CD4-positive, alpha-beta T cell (primary cell): ENCODE results near the gene C12orf76. TPM values are rescaled to one million over a fixed set of nuclear protein-coding genes. Genes with fewer than 3 reads are reported as not detected.

Experiments used
- ATAC-seq: fragments of 200-7000 bp; cut with Tn5 transposase; one replicate; pipeline ENCODE4 v1.10.0; 2022; ENCODE audit warnings: mild to moderate bottlenecking; ENCODE audit not compliant: poor library complexity
- CTCF ChIA-PET: fragments of 350-600 bp; sonication (Branson Sonifier 250); formaldehyde crosslinking; loops from one replicate; lab custom pipeline; 2021; ENCODE audit warnings: antibody characterized with exemption, inconsistent platforms; lab: Charles Lee
- POLR2A ChIA-PET: fragments of 350-600 bp; sonication (Branson Sonifier 250); formaldehyde crosslinking; loops from one replicate; lab custom pipeline; 2021; ENCODE audit warnings: antibody characterized with exemption, inconsistent platforms; lab: Charles Lee
- DNase-seq, 14 experiments: peaks; one replicate each; pipeline ENCODE4 v3.0.0-alpha.2; 2013 to 2020; ENCODE audit warnings: mixed read lengths in 2 of 14
- H3K27ac ChIP-seq, 2 donors: one replicate each; pipeline versions ENCODE4 v1.5.1 to v1.7.0; 2013; ENCODE audit warnings: low read length in 2 of 2, low read depth in 1 of 2, mild to moderate bottlenecking in 1 of 2
- H3K27me3 ChIP-seq, 2 experiments: 1 replicate in 1 of 2; 2 replicates in 1 of 2; pipeline versions ENCODE4 v1.6.1 to v1.7.0; 2013; ENCODE audit warnings: low read length in 2 of 2, control low read depth in 1 of 2, mild to moderate bottlenecking in 1 of 2, moderate library complexity in 1 of 2; ENCODE audit not compliant: insufficient read depth in 2 of 2, control insufficient read depth in 1 of 2
- H3K36me3 ChIP-seq: one replicate; pipeline ENCODE4 v1.6.1; 2013; ENCODE audit warnings: low read length, control low read depth; ENCODE audit not compliant: insufficient read depth
- H3K4me1 ChIP-seq: one replicate; pipeline ENCODE4 v1.6.1; 2013; ENCODE audit warnings: low read length, control low read depth; ENCODE audit not compliant: insufficient read depth
- H3K4me3 ChIP-seq: one replicate; pipeline ENCODE4 v1.5.1; 2013; ENCODE audit warnings: mild to moderate bottlenecking, low read length, moderate library complexity
- H3K9me3 ChIP-seq, 2 experiments: 1 replicate in 1 of 2; 2 replicates in 1 of 2; pipeline versions ENCODE4 v1.6.1 to v1.7.0; 2013; ENCODE audit warnings: low read length in 2 of 2, mild to moderate bottlenecking in 2 of 2, control low read depth in 1 of 2, moderate library complexity in 1 of 2; ENCODE audit not compliant: control insufficient read depth in 1 of 2, insufficient read depth in 1 of 2
- H3K27ac Mint-ChIP-seq: one replicate; pipeline ENCODE4 v1.8.0; 2020; ENCODE audit warnings: mixed read lengths
- H3K27me3 Mint-ChIP-seq: one replicate; pipeline ENCODE4 v1.8.0; 2021; ENCODE audit warnings: mixed read lengths
- H3K36me3 Mint-ChIP-seq: one replicate; pipeline ENCODE4 v1.8.0; 2021; ENCODE audit warnings: low read depth, mixed read lengths
- H3K4me1 Mint-ChIP-seq: one replicate; pipeline ENCODE4 v1.8.0; 2021; ENCODE audit warnings: low read depth, mixed read lengths
- H3K4me3 Mint-ChIP-seq: one replicate; pipeline ENCODE4 v1.8.0; 2020; ENCODE audit warnings: mild to moderate bottlenecking, mixed read lengths
- H3K9me3 Mint-ChIP-seq: one replicate; pipeline ENCODE4 v1.8.0; 2020; ENCODE audit warnings: mixed read lengths
- CTCF ChIP-seq: fragments of 200-600 bp; IDR thresholded peaks from one replicate; pipeline ENCODE4 v1.8.0; 2022; ENCODE audit warnings: antibody characterized with exemption, mild to moderate bottlenecking
- intact Hi-C, 2 experiments: fragments of 100-400 bp; cut with DNase I in 1 of 2; cut with micrococcal nuclease in 1 of 2; formaldehyde crosslinking; loops; one replicate each; pipeline versions ENCODE4 v1.15.1 to v1.9.0; 2023 to 2025; cut with DNase I, micrococcal nuclease
- total RNA-seq, 174 experiments: library from RNA in 2 of 174; stranded (reverse) in 2 of 174; gene quantifications; one replicate each; pipeline ENCODE4 v1.2.3 and lab custom pipeline; 2021 to 2026

The C12orf76 gene
- total RNA-seq, 2 experiments from 2014 or later, result 9.8 to 12.6 TPM

GRCh38 chr12:110077800-110078199 is 29.5 kb upstream of the C12orf76 start:
- peaks cover 40% of the 10 kb centered on the region for H3K4me1 ChIP-seq
- Mint-ChIP-seq H3K27me3 (no peaks in the 10 kb centered on the region), H3K27ac (no peak overlapping the region), H3K4me1 (peaks cover 37% of the 10 kb centered on the region), H3K4me3 (no peak overlapping the region), H3K36me3 (no peaks in the 10 kb centered on the region), H3K9me3 (peaks cover 3% of the 10 kb centered on the region)
- ChIA-PET POLR2A (no interaction called here), CTCF (interaction anchor here (0.6 kb wide), 1 partner anchor 13 kb away, joined by 3 read pairs; no protein-coding TSS in a partner anchor)
- no peak for TF ChIP-seq CTCF
- H3K27me3 ChIP-seq, result no peaks in the 10 kb centered on the region
- no peak for ATAC-seq
- H3K36me3 ChIP-seq, result no peaks in the 10 kb centered on the region
- intact Hi-C loops, result loop anchor here in 1 of 2 experiments (2.0 kb wide), 1 partner anchor 27 kb away; no protein-coding TSS in a partner anchor
- no peak for DNase-seq
- H3K9me3 ChIP-seq, result no peaks in the 10 kb centered on the region
- no peak overlapping the region for H3K4me3 ChIP-seq
- no peak overlapping the region for H3K27ac ChIP-seq

- Histone ChIP-seq H3K4me1 (peaks cover 43% of the 10 kb centered on the region), H3K9me3 (no peaks in the 10 kb centered on the region), H3K4me3 (no peak overlapping the region), H3K27ac (no peak overlapping the region), H3K27me3 (no peaks in the 10 kb centered on the region), H3K36me3 (no peaks in the 10 kb centered on the region)
- H3K4me3 Mint-ChIP-seq, result no peak overlapping the region
- H3K36me3 Mint-ChIP-seq, result no peaks in the 10 kb centered on the region
- TF ChIP-seq CTCF, result no peak
- ATAC-seq (no peak), DNase-seq (no peak)
- POLR2A ChIA-PET, result no interaction called here
- intact Hi-C loops, result no loop called here
- H3K27me3 Mint-ChIP-seq, result no peaks in the 10 kb centered on the region
- CTCF ChIA-PET, result interaction anchor here (0.7 kb wide), 1 partner anchor 1207 kb away, joined by 4 read pairs; no protein-coding TSS in a partner anchor
- peaks cover 3% of the 10 kb centered on the region for H3K9me3 Mint-ChIP-seq
- no peak overlapping the region for H3K27ac Mint-ChIP-seq
- H3K4me1 Mint-ChIP-seq, result peaks cover 38% of the 10 kb centered on the region
Observed at GRCh38 chr12:110075880-110076279, 27.6 kb upstream of the C12orf76 start.

GRCh38 chr12:110074089-110074488 is 25.8 kb upstream of the C12orf76 start:
- no peak for DNase-seq
- Histone ChIP-seq H3K4me1 (peaks cover 28% of the 10 kb centered on the region), H3K9me3 (no peaks in the 10 kb centered on the region), H3K36me3 (no peaks in the 10 kb centered on the region), H3K4me3 (no peak overlapping the region), H3K27ac (peak overlapping the region in 1 of 2 donors; percentile 29), H3K27me3 (no peaks in the 10 kb centered on the region)
- H3K27me3 Mint-ChIP-seq, result no peaks in the 10 kb centered on the region
- peak overlapping the region; percentile 54 for H3K27ac Mint-ChIP-seq
- ChIA-PET POLR2A (interaction anchor here (0.9 to 1.3 kb wide), 2 partner anchors 16 to 76 kb away, joined by 4 read pairs; no protein-coding TSS in a partner anchor), CTCF (interaction anchor here (1.3 kb wide), 1 partner anchor 26 kb away, joined by 4 read pairs; no protein-coding TSS in a partner anchor)
- no peak overlapping the region for H3K4me3 Mint-ChIP-seq
- no peaks in the 10 kb centered on the region for H3K9me3 Mint-ChIP-seq
- peaks cover 24% of the 10 kb centered on the region for H3K4me1 Mint-ChIP-seq
- ATAC-seq, result no peak
- TF ChIP-seq CTCF, result no peak
- intact Hi-C loops, result no loop called here
- no peaks in the 10 kb centered on the region for H3K36me3 Mint-ChIP-seq
